Measurements from ENCODE around the gene MYL6B.

- TF ChIP-seq, protein P1, sequence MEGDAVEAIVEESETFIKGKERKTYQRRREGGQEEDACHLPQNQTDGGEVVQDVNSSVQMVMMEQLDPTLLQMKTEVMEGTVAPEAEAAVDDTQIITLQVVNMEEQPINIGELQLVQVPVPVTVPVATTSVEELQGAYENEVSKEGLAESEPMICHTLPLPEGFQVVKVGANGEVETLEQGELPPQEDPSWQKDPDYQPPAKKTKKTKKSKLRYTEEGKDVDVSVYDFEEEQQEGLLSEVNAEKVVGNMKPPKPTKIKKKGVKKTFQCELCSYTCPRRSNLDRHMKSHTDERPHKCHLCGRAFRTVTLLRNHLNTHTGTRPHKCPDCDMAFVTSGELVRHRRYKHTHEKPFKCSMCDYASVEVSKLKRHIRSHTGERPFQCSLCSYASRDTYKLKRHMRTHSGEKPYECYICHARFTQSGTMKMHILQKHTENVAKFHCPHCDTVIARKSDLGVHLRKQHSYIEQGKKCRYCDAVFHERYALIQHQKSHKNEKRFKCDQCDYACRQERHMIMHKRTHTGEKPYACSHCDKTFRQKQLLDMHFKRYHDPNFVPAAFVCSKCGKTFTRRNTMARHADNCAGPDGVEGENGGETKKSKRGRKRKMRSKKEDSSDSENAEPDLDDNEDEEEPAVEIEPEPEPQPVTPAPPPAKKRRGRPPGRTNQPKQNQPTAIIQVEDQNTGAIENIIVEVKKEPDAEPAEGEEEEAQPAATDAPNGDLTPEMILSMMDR (IDR thresholded peaks at IDR 0.05): no peak
- no peak for TF ChIP-seq POLR2A (IDR thresholded peaks at IDR 0.05)
Observed at GRCh38 chr12:56143870-56144269, 8.5 kb upstream of the MYL6B start.

Data from right lobe of liver (tissue), 4 donors.